DMS79 (cell line): ENCODE measurements around the gene PIEZO2.

ENCODE experiments used
- DNase-seq: peaks from one replicate; lab custom pipeline; 2025; lab: John Stamatoyannopoulos, UW

Gene PIEZO2

DNA sequence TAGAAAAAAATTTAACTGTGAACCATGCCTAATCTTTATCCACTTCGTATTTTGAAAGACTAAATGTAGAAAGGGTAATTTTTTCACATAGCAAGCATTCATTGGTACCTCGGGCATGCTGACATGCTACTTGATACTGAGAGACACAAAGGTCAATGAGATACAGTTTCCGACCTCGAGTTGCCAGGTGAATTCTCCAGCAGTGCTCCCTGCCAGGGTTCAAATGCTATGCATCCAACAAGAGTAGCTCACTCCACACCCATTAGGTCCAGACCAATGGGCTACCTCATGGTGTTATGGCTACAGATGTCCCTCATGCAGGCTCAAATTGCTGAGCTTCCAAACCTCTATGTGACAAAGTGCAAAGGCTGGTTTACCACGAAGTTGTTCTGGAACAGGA is 305.8 kb downstream of the PIEZO2 start:
- DNase-seq = no peak

DNA sequence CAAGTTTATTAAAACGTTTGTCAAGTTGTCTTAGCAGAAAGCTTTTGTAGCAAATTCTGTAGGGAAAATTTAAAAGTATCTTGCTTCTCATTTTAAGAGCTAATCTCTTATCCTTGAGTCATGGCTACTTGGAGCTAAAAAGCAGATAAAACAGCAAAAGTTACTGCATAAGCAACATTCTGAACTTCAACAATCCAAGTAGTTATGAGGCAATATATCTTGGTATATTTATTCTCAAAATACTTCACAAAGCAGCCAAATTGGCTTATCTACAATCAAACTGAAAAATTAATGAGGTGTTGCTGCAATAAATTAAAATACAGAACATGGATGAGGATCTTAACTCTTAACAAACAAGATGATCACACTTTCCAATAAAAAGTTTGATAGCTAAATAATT is 306.5 kb downstream of the PIEZO2 start:
- DNase-seq = no peak

DNA sequence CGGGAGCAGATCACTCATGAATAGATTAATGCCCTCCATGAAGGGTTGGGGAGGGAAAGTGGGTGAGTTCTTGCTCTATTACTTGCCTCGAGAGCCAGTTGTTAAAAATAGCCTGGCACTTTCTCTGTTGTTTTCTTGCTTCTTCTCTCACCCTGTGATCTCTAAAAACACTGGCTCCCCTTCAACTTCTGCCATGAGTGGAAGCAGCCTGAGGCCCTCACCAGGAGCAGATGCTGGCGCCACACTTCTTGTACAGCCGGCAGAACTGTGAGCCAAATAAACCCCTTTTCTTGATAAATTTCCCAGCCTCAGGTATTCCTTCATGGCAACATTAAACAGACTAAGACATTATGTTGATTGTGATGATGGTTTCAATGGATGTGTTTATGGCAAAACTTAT is 307.0 kb downstream of the PIEZO2 start:
- DNase-seq = no peak

DNA sequence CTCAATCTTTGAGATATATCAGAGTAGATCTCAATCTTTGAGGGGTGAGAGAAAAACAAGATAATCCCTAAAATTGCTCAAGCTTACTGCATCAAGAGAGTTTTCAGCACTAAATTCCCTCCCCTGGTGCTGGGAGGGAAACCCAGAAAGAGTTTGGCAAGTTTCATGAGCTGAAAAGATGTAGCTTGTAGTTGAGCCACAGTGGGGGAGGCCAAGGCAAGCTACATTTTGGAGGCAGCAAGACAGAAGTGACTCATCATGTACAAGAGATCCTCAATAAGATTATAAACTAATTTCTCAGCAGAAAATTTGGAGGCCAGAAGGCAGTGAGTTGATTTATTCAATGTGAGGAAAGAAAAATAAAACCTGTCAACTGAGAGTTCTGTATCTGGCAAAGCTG is 308.2 kb downstream of the PIEZO2 start:
- no peak for DNase-seq

DNA sequence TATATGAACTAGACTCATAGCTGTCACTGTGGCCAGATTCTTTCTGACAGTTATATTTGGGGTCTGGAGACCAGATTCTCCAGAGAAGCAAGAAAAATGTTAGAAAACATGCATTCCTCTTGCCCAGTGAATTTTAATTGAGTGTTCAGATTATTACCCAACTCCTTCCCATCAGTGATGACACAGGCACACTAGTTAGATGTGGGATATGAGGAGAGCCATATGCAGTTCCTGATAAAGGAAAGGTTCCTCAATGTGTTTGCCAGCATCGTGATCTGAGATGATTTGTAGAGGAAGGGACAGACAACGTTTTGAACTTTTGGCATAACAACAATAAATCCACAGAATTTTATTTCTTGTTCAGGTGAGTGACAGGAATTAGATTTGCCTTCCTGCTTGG is 308.6 kb downstream of the PIEZO2 start:
- no peak for DNase-seq

DNA sequence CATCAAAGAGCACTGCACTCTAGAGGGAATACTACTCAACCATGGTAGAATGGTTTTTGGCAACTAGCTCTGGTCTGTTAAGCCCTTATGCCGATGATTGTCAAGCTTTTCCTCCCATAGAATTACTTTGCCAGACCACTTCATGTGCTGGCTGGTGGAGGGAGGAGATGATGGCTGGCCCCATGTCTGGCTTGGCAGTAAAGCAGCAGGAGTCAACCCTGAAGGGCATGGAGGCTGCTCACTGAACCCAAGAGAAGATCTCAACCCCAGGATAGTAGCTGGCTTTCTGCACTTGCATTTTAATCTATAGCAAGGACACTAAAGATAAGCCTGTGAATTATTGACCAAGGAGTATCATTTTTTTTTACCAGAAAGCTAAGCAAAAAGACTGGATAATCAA is 309.9 kb downstream of the PIEZO2 start:
- peak; percentile 85 for DNase-seq

DNA sequence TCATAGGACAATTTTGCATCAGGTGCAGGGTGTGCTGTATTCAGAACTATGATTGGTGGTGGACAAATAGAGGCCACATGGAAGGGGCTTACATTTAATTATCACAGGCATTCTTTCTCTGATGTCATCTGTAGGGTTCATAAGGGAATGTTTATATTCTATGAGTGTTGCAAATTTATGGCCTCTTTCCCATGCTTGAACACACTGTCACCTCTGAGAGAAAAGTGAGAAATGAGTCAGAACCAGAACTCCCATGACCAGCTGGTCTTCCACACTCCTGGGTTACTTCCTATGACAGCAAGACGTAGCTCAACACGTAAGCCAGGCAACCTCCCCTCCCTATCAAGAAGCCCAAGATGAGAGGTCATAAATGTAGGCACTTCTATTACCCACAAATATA is 310.8 kb downstream of the PIEZO2 start:
- DNase-seq = no peak

DNA sequence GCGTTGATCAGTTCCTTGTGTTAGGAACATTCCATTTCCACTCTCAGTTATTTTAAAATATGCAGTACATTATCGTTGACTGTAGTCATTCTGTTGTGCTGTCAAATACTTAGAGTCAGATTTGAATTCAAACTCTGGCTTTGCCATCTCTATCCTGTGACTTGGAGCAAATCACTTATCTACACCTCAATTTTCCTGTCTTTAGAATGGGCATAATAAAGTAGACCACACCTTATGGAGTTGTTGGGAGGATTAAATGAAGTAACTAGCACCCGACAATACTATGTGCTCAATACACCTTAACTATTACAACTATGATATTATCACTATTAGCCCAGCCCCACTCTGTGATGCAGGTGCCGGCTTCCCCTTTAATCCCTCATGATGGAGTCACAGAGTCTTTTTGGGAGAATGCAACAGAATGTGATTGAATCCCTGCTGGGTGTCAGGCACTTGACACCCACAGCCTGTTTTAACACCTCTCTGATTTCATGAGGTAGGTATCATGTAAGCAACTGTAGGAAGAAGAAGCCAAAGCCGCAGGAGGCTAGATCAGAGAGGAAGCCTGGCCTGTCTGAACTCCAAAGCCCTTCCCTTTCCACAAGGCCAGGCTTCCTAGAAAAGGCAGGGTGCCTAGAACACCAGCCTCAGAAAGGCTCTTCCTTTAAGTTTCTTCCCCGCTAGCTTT is 315.1 kb downstream of the PIEZO2 start:
- no peak for DNase-seq

DNA sequence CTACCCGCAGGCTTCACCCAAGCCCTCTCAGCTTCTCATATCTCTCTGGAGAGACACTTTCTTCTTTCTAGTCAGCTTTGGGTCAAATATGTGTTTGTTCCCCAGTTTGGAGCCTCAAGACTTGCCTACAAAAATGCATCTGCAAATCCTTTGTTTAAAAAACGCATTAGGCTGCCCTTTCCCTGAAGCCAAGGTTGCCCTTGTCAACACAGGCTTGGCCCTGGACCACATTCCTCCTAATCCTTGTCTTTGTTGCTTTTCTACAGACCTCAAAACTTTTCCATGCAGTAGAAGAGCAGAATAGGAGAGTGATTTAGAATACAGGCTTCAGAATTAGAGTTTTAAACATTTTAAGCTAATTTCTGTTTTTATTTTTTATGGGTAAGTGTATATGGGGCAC is 315.7 kb downstream of the PIEZO2 start:
- DNase-seq = no peak

DNA sequence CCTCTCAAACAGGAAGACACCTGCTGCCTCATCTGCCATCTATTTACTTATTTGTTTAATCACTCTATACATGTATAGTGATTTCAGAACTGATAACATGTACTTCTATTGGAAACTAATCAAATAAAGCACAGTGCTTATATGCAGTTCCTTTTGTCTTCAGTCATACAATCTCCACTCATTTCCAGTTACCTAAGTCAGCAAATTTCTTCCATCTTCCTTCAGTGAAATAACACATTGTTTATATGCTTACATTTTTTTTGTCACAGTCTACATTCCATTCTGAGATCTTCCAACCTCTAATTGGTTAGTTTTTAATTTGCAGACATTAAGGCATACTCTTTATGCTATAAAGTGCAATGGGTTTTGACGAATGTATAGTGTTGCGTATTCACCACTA is 323.0 kb downstream of the PIEZO2 start:
- no peak for DNase-seq

DNA sequence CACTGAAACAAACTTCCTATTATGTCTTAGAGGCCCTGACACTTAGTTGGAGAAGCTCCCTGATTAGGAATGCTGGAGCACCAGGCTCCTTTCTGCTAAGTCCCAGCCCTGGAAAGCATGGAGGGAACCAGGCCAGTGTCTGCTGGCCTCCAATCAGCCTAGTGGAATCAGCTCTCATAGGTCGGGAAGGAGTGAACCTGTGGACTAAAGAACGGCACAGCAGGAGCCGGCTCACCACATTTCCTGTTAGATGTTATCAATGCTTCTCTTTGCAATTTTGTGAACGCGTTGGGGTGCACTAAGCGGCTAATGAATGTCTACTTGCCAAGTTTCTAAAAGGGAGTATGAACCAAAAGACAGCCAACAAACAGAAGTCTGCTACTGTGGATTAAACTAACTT is 326.9 kb downstream of the PIEZO2 start:
- no peak for DNase-seq

DNA sequence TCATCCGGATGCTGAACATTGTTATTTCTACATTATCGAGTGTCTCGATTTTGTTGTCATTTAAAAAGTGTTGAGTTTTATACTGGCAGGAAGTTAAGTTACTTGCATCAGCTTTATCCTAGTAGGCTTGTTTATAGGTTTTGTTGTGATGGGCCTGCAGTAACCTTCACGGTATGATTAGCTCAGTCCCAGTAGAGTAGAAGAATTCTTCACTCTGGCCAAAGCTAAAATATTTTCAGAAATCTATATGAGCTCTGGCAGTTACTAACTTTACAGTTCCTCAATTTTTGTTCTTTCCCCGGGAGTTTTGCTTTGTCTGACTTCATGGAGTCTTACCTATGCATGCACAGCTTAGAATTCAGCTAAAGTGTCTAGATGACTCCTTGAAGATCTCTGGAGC is 328.7 kb downstream of the PIEZO2 start:
- DNase-seq = no peak

DNA sequence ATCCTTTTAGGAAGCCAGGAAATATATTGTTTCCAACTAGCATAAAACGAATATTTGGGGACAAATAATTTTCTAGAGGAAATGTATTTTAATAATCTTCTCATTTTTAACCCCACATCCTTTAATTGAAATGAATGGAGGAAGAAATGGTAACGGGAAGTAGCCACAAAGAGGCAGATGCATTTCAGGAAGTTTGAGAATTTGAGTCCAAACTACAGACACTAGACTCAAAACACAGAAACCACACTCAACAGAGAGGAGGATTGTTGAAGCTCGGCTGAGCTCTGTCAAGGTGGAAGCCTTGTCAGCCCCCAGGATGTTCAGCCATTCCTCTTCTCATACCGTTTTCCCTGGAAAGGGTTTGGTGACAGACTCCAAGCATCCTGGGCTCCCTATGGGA is 335.0 kb downstream of the PIEZO2 start:
- DNase-seq = no peak

DNA sequence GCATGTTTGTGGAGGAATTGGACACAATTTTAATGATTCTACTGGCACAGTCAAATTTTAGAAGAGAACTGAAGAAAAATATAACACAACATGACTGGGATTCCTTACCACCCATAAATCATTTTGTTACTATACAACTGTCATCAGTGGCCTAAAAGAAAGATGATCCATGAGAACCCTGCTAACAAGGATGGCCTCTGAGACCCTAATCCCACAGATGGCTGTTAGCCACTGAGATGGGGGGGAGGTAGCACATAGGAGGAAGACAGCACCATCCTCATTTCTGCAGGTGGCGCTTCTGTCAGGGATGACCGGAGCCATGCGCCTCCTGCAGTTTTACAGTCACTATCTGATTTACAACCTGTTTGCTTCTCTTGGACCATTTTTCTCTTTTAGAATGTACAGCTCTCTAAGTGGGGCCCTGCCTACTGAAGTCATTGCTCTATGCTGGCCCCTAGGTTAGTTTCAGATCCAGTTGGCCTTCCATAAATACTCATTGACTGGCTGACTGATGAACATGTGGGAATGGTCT is 343.7 kb downstream of the PIEZO2 start:
- DNase-seq = no peak

DNA sequence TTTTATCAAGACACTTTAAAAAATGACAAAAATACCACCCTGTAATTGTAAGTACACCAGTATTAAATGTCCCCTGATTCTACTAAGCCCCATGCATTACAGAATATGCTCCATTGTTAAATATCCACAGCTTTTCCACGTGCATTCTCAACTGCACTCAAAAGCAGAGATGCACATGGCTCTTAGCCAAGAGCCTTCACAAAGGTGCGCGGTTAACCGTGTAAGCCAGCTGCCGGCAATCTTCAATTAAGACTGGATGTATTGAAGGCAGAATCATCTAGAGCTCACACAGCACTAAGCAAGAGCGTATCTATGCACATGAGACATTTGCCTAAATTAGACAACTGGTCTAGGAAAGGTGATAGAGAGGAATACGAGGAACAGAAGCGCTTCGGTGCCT is 345.2 kb downstream of the PIEZO2 start:
- DNase-seq = peak; percentile 54

DNA sequence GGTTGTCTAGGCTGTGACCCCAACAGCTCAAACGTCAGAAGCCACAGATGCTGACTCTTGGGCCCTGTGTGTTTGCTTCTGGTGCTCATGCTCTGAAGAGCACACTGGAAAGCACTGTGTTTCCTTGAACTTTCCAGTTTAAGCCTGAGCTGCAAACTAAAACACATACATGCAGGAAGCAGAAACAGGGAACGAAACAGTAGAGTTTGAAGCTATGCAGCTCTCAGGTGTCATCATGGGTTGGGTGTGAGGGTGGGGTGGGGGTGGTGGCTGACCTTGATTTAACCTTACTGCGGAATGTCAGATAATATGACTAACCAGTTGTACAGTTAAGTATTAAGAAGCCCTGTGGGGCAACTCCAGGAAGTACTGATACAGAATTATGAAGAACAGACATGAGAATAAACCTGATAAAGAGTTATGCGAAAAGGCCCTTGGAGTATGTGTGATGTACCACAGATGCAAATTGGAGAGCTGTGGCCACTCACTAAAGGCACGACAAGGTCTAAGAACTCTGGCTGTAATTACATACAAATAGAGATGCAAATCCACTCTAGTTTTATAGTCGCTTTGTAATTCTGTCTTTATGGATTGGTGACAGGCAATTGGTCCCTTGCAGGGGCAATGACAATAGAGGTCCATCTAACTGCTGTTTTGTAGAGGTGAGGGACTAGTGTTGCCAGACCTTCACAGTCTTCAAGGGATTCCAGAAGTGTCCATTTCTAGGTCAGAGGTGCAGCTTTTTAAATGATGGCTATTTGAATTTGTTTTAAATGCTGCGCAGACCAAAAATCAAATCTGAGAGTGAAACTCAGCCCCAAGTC is 350.4 kb downstream of the PIEZO2 start:
- DNase-seq = no peak

DNA sequence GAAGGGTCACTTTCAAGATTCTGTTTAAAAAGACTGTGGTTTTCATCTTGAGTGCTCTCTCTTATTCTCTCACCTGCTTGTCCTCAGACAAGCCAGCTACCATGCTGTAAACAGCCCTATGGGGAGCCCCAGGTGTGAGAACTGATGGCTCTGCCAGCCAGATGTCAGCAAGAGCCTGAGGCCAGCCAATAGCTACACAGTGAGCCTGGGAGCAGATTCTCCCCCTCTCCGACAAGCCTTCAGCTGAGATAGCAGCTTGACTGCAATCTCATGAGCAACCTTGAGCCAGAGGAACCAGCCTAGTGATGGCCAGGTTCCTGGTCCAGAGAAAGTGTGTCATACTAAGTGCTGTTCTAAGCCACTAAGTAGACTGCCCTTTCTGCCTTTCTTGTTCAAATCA is 351.5 kb downstream of the PIEZO2 start:
- DNase-seq = peak; percentile 90

DNA sequence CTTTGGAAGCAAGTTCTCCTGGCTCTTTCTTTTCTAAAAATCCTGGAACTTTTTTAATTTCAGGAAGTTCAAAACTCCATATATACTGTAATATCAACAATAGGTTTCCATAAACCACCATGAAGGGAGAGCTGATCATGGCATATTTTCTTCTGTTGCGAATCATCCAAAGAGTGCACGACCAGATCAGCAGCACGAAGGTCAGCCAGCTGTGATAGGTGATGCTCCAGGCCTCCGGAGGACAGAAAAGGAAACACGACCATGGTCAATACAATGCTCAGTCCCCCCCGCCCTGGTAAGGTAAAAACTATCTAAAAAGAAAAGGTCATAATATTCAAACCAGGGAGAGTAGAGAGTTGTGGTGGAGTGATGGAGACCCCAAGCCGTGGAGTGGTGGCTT is 354.6 kb downstream of the PIEZO2 start:
- DNase-seq = no peak

DNA sequence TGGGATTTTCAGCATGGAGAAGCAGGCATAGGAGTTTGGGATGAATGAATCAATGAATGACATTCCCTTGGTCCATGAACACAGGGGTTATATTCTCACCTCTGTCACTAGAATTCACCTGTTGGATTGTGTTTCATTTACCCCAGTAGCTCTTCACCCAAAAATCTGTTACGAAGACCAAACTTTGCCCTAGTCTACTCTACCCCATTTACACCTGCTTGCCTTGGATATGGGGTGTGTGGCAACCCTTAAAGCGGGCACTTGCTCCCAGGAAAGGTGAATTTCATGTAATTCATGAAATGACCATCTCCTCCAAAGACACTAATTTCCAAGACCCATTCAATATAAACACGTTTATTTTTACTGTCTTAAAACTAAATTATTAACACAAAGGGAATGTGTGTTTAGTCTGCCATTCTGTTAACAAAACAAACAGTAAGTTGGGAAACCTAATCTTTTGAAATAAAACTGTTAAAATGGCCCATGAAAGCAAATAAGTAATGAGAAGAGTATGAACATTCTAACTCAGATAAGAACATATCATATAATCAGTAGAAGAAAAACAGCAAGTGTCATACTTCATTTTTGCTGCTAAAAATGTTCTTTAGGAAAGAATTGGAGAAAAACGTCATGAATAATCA is 355.5 kb downstream of the PIEZO2 start:
- no peak for DNase-seq

DNA sequence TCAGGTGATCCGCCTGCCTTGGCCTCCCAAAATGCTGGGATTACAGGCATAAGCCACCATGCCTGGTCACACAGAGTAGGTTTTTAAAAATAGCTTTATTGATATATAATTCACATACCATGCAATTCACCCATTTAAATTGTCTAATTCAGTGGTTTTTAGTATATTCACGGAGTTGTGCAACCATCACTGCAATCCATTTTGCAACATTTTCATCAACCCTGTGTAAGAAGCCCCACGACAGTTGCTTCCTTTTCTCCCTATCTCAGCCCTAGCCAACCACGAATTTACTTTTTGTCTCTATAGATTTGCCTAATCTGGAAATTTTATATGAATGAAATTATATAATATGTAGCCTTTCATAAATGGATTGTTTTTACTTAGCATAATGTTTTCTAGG is 357.2 kb downstream of the PIEZO2 start:
- no peak for DNase-seq

DNA sequence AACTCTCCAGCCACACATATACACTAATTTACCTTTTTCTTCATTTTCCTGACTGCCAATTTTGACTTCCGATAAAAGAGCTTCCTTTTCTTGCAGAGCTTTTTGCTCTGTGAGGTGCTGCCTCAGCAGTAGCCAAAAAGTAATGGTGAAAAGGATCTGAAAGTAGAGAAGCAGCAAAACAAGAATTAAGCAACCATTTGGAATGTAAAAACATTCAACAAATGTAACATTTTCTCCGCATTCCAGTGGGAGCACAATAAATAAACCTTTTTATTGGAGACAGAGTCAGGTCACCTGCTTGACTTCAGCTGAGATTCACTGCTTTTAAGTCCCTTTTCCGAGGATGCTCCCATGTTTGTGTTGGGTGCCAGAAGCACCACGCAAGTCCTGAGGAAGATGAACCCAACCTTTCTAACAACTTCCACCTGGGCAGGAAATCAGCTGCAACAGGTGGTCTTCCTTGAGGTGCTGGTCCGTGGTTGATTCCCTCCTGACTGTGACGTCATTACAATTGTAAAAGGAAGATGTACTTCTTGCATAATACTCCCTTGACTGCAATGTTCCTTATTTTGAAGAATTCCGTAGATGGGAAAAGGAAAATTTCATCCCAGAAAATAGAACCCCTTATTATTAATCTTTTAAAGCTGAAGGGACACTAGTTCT is 358.1 kb downstream of the PIEZO2 start:
- no peak for DNase-seq

DNA sequence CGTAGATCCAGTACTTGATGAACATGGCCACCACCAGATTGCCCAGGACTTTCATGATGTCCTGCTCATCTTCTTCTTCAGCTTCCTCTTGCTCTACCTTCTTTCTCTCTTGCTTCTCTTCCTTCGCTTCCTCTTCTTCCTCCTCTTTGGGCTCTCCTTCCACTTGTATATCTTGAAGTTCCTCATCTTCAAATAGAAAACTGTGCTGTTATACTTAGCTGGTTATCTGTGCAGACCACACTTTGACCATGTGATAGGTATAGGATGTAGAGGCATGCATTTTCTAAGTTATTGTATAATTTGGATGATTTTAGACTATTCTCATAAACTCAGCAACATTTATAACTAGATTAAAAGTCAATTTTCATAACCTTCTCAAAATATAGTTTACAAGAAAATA is 360.2 kb downstream of the PIEZO2 start:
- DNase-seq = no peak
